SK-N-SH treated with all-trans-retinoic acid at 6 μM for 48 hours (cell line): ENCODE measurements around the gene MRGPRF.

ENCODE experiments used
- OSR1 ChIP-seq: fragments of 250-450 bp; sonication (Bioruptor Pico); IDR thresholded peaks from 2 replicates; pipeline ENCODE4 v1.8.0; 2022; ENCODE audit warnings: moderate library complexity, mild to moderate bottlenecking, inconsistent platforms
- PATZ1 ChIP-seq: fragments of 250-450 bp; sonication (Bioruptor Pico); IDR thresholded peaks from 2 replicates; pipeline ENCODE4 v1.8.0; 2020; ENCODE audit warnings: mild to moderate bottlenecking, moderate library complexity, borderline replicate concordance
- SNAI2 ChIP-seq: fragments of 250-450 bp; sonication (Bioruptor Pico); IDR thresholded peaks from 2 replicates; pipeline ENCODE4 v1.5.0; 2020; ENCODE audit warnings: mild to moderate bottlenecking, moderate library complexity

- TF ChIP-seq OSR1 (no peak), PATZ1 (CRISPR knock-in tag) (no peak), SNAI2 (no peak)
Measured at GRCh38 chr11:69037544-69037943, 24.5 kb upstream of the MRGPRF start.
